M059J (cell line): ENCODE data around the gene MC1R. TPM values are rescaled to one million over a fixed set of nuclear protein-coding genes. Genes with fewer than 3 reads are reported as not detected.
"Not testable (repeated sequence)": the region's sequence is repeated elsewhere in the genome, so short reads cannot be mapped to it uniquely, and the experiment has no call there.

Experiments
- DNase-seq: peaks from one replicate; pipeline ENCODE4 v3.0.0-alpha.2; 2012; ENCODE audit warnings: low read depth
- total RNA-seq: library from RNA; depleted of rRNA; stranded (reverse); fragments of >200 nt; shearing (Covaris generic); gene quantifications from 2 replicates; pipeline ENCODE4 v1.2.3, GENCODE V29; 2014; rRNA removed

MC1R gene
- total RNA-seq, 1 experiment from 2014 or later = 4.0 TPM

DNA sequence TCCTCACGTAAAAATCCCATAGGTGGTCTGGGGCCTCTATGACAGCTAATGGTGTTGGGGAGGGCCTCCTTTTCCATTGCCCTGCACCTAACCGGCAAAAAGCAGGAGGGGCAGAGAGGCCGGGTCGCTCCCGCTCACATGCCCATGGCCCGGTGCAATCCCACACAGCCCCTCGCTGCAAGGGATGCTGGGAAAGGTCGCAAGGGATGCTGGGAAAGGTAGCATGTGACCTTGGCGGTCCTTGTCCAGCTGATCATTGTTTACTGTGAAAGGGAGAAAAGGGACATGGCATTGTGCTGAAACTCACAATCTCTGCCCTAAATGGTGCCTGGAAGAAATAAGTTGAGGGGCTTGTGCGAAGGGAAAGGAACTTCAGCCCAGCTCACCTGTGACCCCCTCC, 39.9 kb downstream of the MC1R start:
- no peak for DNase-seq

DNA sequence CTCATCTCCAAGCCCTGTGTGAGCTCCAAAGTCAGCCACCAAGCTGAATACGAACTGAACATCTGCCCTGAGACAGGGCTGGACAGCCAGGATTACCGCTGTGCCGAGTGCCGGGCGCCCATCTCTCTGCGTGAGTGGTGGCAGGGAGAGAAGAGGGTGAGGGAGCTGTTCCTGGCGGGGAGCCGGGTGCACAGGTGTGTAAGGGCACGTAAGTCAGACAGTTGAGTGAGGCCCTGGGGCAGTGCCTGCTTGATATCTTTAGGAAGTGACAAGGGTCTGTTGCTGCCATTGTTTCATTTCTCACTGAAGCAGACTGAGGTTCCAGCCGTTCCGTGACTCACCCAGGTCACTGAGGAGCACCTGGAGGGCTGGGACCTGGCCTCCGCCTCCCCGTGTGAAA, 42.3 kb downstream of the MC1R start:
- no peak for DNase-seq

DNA sequence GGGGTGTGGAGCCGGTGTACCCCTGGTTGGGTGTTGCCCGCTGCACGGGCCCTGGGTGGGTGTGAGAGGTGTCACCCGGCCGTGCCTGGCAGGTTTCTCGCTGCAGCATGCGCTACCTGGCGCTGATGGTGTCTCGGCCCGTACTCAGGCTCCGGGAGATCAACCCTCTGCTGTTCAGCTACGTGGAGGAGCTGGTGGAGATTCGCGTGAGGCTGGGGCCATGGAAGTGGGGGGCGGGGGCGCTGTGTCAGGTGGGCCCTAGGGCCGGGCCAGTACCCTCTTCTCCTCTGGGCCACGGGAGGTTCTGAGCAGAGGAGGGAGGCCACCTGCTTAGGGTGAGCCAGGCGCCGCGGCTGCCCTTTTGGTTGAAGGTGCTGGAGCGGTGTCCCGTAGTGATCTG, 43.3 kb downstream of the MC1R start:
- no peak for DNase-seq

DNA sequence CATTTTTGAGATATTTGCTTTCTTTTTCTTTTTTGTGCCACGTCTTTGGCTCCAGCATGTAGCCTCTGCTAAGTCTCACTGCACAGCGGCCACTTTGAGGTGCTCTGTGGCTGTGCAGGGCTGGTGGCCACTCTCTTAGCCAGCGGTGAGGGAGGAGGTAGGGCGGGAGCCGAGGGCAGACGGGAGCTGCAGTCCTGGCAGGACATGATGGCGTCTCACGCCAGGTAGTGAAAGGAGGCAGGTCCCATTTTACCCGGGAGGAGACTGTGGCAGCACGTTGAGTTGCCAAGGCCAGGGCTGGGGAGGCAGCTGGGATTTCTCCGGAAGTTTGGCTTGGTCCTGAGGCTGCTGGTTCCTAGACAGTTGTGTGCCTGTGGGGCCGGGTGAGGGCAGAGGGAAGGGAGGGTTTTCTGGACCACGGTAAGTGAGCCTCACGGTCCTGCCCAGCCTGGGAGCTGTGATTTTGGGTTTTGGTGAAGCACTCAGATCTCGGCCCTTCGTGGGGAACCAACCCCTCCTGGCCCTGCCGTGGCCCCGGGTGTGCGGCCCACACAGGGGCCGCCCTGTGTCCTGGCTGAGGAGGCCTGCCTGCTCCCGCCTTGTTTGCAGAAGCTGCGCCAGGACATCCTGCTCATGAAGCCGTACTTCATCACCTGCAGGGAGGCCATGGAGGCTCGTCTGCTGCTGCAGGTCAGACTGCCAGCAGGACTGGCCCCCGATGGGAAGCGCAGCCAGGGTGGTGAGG, 44.3 kb downstream of the MC1R start:
- no peak for DNase-seq

DNA sequence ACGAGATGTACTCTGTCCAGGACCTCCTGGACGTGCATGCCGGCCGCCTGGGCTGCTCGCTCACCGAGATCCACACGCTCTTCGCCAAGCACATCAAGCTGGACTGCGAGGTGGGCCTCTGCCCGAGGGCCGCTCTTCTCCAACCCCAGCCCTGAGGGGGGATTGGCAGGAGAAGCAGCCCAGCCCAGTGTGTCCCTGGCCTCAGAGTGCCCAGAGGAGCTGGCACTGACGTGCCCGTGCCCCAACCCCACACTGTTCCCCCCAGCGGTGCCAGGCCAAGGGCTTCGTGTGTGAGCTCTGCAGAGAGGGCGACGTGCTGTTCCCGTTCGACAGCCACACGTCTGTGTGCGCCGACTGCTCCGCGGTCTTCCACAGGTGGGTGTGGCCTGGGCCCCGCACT, 45.5 kb downstream of the MC1R start:
- no peak for DNase-seq

DNA sequence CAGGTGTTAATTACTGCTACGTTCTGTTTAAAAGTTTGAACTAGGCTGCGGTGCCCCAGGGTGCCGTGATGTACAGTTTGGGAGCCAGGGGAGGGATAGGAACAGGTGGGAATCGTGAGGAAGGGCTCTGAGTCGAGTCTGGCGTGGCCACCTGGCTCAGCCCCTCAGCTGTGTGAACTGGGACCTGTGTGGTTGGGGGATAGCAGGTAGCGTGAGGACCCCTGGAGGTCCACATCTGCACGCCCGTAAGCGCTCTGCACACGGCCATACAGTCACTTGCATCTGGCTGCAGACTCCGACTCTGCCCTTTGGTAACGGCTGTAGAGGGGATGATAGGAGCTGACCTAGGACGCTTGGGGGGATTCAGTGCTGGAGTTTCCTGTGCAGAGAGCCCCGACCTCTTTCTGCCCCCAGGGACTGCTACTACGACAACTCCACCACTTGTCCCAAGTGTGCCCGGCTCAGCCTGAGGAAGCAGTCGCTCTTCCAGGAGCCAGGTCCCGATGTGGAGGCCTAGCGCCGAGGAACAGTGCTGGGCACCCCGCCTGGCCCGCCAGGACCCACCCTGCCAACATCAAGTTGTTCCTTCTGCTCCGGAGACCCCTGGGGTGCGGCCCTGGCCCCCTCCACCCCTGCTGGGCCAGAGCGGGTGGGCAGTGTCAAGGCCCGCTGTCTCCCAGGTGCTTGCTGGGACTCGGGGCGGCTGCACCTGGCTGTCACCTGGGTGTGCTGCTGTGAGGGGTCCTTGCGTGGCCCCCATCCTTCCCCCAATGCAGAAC, 47.0 kb downstream of the MC1R start:
- DNase-seq = no peak

DNA sequence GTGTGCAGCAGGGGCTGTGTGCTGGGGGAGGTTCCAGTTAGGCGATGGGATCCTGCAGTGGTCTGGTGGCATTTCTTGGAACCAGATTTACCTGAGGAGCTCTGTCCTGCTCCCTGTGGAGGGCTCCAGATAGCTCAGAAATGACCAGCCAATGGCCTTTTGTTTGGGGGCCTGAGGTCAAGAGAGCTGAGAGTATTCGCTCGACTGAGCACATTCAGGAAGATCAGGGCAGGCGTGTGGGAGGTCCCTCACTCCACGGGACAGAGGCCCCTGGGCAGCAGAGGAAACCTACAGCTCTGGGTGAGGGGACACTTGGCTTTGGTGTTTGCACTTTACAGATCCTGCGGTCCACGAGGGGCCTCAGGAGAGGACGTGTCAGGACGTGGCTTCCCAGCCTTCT, 48.1 kb downstream of the MC1R start:
- no peak for DNase-seq

DNA sequence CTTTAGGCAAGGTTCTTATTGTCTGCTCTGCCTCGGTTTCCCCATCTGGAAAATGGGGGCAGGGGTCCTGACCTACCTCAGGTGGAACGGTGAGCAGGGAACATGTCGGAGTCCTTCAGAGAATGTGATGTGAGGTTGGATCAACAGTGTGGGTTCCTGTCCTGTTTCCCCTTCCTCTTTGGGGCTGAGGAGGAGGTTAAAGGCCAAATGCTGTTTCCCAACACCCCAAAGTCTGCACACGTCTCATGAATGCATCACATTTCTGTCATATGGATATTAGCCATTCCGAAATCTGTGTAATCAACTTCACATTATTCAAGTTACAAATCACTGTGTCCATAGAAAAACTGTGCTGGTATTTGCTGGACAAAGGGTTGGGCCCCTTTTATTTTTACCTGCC, 48.8 kb downstream of the MC1R start:
- not testable (repeated sequence) for DNase-seq

DNA sequence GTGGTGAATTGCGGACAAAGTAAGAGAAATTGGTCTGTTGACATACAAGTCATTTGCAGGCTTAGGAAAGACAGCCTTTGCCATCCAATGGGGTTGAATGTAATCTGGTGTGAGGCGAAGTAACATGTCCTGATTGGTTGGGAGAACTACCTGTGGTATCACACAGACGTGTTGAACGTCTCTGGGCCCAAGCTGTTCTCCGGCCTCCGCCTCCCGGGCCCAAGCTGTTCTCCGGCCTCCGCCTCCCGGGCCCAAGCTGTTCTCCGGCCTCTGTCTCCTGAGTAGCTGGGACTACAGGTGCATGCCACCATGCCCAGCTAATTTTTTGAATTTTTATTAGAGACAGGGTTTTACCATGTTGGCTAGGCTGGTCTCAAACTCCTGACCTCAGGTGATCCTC, 49.4 kb downstream of the MC1R start:
- not testable (repeated sequence) for DNase-seq

DNA sequence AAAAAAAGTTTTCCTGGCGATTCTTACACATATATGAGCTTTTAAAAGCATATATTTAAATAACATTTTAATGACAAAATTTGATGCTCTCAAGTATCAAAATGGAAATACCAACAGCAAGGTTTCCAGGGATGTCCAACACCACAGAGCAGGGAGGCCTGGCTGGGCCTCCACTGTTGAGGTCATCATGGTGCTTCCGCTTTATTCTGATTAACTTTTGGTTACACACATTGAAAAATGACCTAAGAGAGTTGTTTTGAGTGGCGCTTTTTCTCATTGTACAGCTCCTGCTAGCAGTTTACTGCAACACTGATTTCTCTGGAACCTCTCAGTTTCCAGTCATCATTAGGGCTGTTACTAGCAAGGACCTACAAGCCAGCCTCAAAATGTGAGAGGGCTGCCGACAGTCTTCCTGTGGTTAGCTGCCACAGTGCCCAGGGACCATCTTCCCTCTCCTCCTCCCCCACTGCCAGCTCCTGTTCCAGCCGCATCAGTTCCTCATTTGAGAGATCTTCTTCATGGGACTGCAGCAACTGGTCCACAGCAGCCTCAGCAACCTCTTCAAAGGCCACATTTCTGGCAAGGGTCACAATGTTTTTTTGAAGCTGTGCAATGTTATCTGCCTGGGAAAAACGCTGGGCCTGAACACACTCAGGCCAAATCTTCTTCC, 51.2 kb downstream of the MC1R start:
- no peak for DNase-seq

Other genes with a start within 250 kb of the MC1R start
- 11.6 and 19.6 TPM in 2 replicates for gene CDK10, start 232.2 kb upstream of the MC1R start, total RNA-seq
- 5.5 and 10.9 TPM in 2 replicates for gene SPATA2L, start 217.2 kb upstream of the MC1R start, total RNA-seq
- 6.6 and 7.0 TPM in 2 replicates for gene VPS9D1, start 198.0 kb upstream of the MC1R start, total RNA-seq
- 3.0 and 6.9 TPM in 2 replicates for gene ZNF276, start 197.3 kb upstream of the MC1R start, total RNA-seq
- 27.9 and 40.5 TPM in 2 replicates for gene FANCA, start 102.2 kb upstream of the MC1R start, total RNA-seq
- gene SPIRE2, start 90.4 kb upstream of the MC1R start, total RNA-seq = 1.1 and 2.3 TPM in 2 replicates
- 88.3 and 103 TPM in 2 replicates for gene TCF25, start 45.3 kb upstream of the MC1R start, total RNA-seq
- 172 and 272 TPM in 2 replicates for gene TUBB3, start 4.5 kb downstream of the MC1R start, total RNA-seq
- gene DEF8, start 29.9 kb downstream of the MC1R start, total RNA-seq = 105 and 117 TPM in 2 replicates
- gene DBNDD1, start 100.6 kb downstream of the MC1R start, total RNA-seq = 10.9 and 18.7 TPM in 2 replicates
- gene PRDM7, start 158.5 kb downstream of the MC1R start, total RNA-seq = not detected in 2 replicates